ENCODE data around the gene KRTAP4-8. TPM values are rescaled to one million over a fixed set of nuclear protein-coding genes. Genes with fewer than 3 reads are reported as not detected.
"Not testable (repeated sequence)": the region's sequence is repeated elsewhere in the genome, so short reads cannot be mapped to it uniquely, and the experiment has no call there.

KRTAP4-8 gene
- total RNA-seq, 1 donor from 2014 or later = not detected

GRCh38 chr17:41065829-41066624 lies 31.9 kb downstream of the KRTAP4-8 start, which contains the start of gene KRTAP2-4:
KRTAP2-4 (minus strand) TSS chr17:41065879; CDS start chr17:41065845, 34 bp downstream.
- intact Hi-C loops (cut with micrococcal nuclease) = no loop called here

GRCh38 chr17:41065016-41065689 lies 32.8 kb downstream of the KRTAP4-8 start:
- intact Hi-C loops (cut with micrococcal nuclease) = not testable (repeated sequence)

DNA sequence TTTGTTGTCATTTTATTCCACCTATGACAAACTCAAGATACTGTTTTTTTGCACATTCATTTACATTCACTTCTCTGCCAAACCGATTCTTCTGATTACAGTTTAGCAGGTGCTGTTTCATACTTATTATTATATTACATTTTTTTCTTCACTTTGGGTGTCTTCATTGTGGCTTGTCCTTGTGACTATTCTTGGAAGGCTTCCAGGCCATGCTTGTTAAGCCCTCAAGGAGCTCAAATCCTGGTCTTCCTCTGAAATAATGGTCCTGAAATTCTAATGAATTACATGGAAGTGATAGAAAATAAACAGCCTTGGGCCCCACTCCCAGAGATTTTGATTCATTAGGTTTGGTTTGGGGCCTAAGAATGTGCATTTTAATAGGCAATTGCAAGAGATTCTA lies 33.6 kb downstream of the KRTAP4-8 start:
- intact Hi-C loops (cut with micrococcal nuclease) = no loop called here

GRCh38 chr17:41063449-41063848 lies 34.5 kb downstream of the KRTAP4-8 start:
- intact Hi-C loops (cut with micrococcal nuclease) = no loop called here

DNA sequence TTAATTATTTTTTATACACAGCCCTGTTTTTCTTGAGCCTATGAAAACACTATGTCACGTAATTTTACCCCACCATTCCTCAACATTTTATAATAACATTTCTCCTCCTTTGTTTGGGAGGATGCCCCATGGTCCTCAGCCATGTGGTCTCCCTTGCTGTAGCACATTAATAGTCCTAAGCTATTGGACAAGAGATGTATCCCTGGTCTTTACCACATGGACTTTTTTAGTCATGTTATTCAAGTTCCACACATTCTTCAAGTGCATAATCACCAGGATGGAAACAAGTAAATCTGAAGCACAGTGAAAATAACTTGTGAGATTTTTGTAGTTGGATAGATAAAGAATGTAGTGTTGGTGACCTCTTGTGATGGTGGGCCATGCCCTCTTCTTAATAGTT lies 36.0 kb downstream of the KRTAP4-8 start:
- intact Hi-C loops (cut with micrococcal nuclease) = no loop called here

GRCh38 chr17:41060052-41060604 lies 37.8 kb downstream of the KRTAP4-8 start, which contains the start of gene KRTAP2-3:
KRTAP2-3 (minus strand) TSS chr17:41060114; CDS start chr17:41060050, 64 bp downstream.
- intact Hi-C loops (cut with micrococcal nuclease) = no loop called here

DNA sequence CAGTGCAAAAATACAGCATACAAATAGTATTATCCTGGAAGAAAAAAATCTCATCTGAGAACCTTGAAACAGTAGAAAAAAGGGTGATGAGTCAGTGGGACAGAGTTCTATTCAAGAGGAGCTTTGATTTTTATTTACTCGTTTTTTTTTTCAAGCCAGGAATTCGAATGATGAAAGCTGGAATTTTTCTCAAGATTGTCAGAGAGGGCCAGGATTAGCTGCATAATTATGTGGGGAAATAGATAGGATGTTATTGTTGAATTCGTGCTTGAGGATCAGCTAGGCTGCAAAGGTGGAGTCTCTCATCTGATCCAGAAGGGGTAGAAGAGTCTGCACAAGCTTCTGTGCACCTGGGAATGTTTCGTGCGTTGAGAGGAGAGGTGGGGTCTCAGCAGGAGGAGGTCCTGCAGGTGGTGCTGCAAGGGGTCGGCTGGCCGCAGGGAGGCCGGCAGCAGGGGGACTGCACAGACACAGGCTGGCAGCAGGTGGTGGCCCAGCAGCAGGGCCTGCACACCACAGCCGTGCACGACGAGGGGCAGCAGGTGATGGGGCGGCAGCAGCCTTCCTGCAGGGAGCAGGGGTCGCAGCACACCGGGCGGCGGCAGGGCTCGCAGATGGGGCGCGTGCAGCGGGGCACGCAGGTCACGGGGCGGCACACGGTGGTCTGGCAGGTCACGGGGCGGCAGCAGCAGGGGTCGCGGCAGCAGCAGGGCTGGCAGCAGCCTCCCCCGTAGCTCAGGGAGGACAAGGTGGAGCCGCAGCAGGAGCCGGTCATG lies 38.5 kb downstream of the KRTAP4-8 start:
- intact Hi-C loops (cut with micrococcal nuclease) = not testable (repeated sequence)

DNA sequence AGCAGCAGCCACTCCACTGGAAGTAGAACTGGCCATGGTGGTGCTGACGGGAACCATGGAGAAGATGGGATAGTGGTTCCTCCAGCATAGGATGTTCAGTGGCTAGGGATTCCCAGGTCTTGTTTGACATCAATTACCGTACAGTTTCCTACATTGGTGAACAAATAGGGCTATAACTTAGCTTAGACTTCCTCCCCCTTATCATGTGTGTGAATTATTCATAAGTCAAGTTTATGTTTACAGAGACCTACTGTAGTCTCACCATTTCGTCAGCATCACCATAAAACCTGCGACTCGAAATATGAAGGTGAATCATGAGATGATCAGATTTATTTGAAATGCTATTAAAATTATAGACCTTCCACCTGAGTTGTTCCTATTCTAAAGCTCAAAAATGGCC lies 39.2 kb downstream of the KRTAP4-8 start:
- intact Hi-C loops (cut with micrococcal nuclease) = no loop called here

DNA sequence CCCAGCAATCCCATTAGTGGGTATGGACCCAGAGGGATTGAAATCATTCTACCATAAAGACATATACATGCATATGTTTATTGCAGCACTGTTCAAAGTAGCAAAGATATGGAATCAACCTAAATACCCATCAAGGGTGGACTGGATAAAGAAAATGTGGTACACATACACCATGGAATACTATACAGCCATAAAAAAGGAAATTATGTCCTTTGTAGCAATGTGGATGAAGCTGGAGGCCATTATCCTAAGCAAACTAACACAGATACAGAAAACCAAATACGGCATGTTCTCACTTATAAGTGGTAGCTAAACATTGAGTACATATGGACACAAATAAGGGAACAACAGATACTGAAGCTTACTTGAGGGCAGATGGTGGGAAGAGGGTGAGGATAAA lies 40.4 kb downstream of the KRTAP4-8 start:
- intact Hi-C loops (cut with micrococcal nuclease) = no loop called here

GRCh38 chr17:41055130-41055529 lies 42.8 kb downstream of the KRTAP4-8 start, which contains the start of gene KRTAP2-2:
KRTAP2-2 (minus strand) TSS chr17:41055230; CDS start chr17:41055211, 19 bp downstream.
- intact Hi-C loops (cut with micrococcal nuclease) = not testable (repeated sequence)

- intact Hi-C loops (cut with micrococcal nuclease) = not testable (repeated sequence)
Observed at GRCh38 chr17:41054556-41054955, 43.4 kb downstream of the KRTAP4-8 start.

DNA sequence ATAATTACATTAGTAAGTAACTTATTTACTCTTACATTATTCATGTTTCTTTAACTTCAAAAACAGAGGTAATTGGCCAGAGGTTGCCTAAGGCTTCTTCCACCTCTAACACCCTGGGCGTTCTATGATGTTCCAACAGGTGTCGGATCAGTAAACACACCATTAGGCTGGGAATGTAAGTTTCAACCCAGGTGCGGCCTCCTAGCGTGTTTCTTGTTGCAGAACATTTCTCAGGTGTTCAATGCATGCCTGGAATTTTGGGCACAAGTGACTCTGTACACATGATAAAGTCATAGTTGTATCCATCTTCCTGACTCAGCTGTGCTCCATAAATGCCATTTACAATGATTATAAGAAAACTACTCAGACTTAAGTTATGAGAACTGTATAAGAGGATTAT lies 43.9 kb downstream of the KRTAP4-8 start:
- intact Hi-C loops (cut with micrococcal nuclease) = no loop called here

- intact Hi-C loops (cut with micrococcal nuclease) = no loop called here
Observed at GRCh38 chr17:41052566-41052965, 45.4 kb downstream of the KRTAP4-8 start.

DNA sequence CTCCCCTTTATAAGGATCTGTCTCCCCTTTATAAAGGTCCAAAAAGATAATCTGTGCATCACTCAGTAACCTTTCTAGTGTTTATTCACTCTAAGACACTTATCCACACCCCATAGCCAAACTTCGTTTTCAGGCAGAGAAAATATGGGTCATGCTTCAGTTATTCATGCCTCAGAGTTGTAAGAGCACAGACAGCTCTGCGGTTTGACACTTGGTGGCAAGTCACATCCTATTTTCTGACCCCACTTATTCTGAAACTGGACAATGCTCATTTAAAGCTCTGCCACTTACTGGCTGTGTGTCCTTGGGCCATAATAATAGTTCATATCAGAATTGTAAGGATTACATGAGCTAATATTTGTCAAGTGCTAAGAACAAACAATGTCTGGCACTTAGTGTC lies 48.8 kb downstream of the KRTAP4-8 start:
- intact Hi-C loops (cut with micrococcal nuclease) = no loop called here

GRCh38 chr17:41048441-41048840 lies 49.5 kb downstream of the KRTAP4-8 start:
- intact Hi-C loops (cut with micrococcal nuclease) = no loop called here

Other genes starting within 250 kb of the KRTAP4-8 start
- gene KRT12, start 230.9 kb downstream of the KRTAP4-8 start, total RNA-seq = not detected in 2 replicates
- gene KRT20, start 212.9 kb downstream of the KRTAP4-8 start, total RNA-seq = not detected in 2 replicates
- gene KRT23, start 160.5 kb downstream of the KRTAP4-8 start, total RNA-seq = not detected in 2 replicates
- not detected in 2 replicates for gene KRT39, start 131.2 kb downstream of the KRTAP4-8 start, total RNA-seq
- not detected in 2 replicates for gene KRT40, start 113.8 kb downstream of the KRTAP4-8 start, total RNA-seq
- gene KRTAP3-3, start 104.0 kb downstream of the KRTAP4-8 start, total RNA-seq = not detected in 2 replicates
- not detected in 2 replicates for gene KRTAP3-2, start 98.2 kb downstream of the KRTAP4-8 start, total RNA-seq
- not detected in 2 replicates for gene KRTAP3-1, start 89.0 kb downstream of the KRTAP4-8 start, total RNA-seq
- gene KRTAP1-5, start 70.9 kb downstream of the KRTAP4-8 start, total RNA-seq = not detected in 2 replicates
- not detected in 2 replicates for gene KRTAP1-4, start 67.9 kb downstream of the KRTAP4-8 start, total RNA-seq
- not detected in 2 replicates for gene KRTAP1-3, start 63.3 kb downstream of the KRTAP4-8 start, total RNA-seq
- gene KRTAP1-1, start 56.7 kb downstream of the KRTAP4-8 start, total RNA-seq = not detected in 2 replicates
- gene KRTAP2-1, start 50.8 kb downstream of the KRTAP4-8 start, total RNA-seq = not detected in 2 replicates
- gene KRTAP2-2, start 42.9 kb downstream of the KRTAP4-8 start, total RNA-seq = not detected in 2 replicates
- not detected in 2 replicates for gene KRTAP2-3, start 38.0 kb downstream of the KRTAP4-8 start, total RNA-seq
- not detected in 2 replicates for gene KRTAP2-4, start 32.3 kb downstream of the KRTAP4-8 start, total RNA-seq
- gene KRTAP4-7, start 14.0 kb downstream of the KRTAP4-8 start, total RNA-seq = not detected in 2 replicates
- not detected in 2 replicates for gene KRTAP4-16, start 4.1 kb upstream of the KRTAP4-8 start, total RNA-seq
- not detected in 2 replicates for gene KRTAP4-9, start 7.2 kb upstream of the KRTAP4-8 start, total RNA-seq
- not detected in 2 replicates for gene KRTAP4-11, start 20.2 kb upstream of the KRTAP4-8 start, total RNA-seq
- gene KRTAP4-12, start 26.0 kb upstream of the KRTAP4-8 start, total RNA-seq = not detected in 2 replicates
- not detected in 2 replicates for gene KRTAP4-6, start 42.4 kb upstream of the KRTAP4-8 start, total RNA-seq
- gene KRTAP4-5, start 51.7 kb upstream of the KRTAP4-8 start, total RNA-seq = not detected in 2 replicates
- not detected in 2 replicates for gene KRTAP4-4, start 62.6 kb upstream of the KRTAP4-8 start, total RNA-seq
- not detected in 2 replicates for gene KRTAP4-3, start 70.1 kb upstream of the KRTAP4-8 start, total RNA-seq
- gene KRTAP4-2, start 80.1 kb upstream of the KRTAP4-8 start, total RNA-seq = not detected in 2 replicates
- not detected in 2 replicates for gene KRTAP4-1, start 86.8 kb upstream of the KRTAP4-8 start, total RNA-seq
- gene KRTAP9-1, start 91.7 kb upstream of the KRTAP4-8 start, total RNA-seq = not detected in 2 replicates
- not detected in 2 replicates for gene KRTAP9-2, start 128.5 kb upstream of the KRTAP4-8 start, total RNA-seq
- gene KRTAP9-3, start 134.3 kb upstream of the KRTAP4-8 start, total RNA-seq = not detected in 2 replicates
- not detected in 2 replicates for gene KRTAP9-8, start 139.9 kb upstream of the KRTAP4-8 start, total RNA-seq
- not detected in 2 replicates for gene KRTAP9-4, start 151.5 kb upstream of the KRTAP4-8 start, total RNA-seq
- not detected in 2 replicates for gene KRTAP9-9, start 157.2 kb upstream of the KRTAP4-8 start, total RNA-seq
- not detected in 2 replicates for gene KRTAP9-6, start 167.2 kb upstream of the KRTAP4-8 start, total RNA-seq
- gene KRTAP9-7, start 177.6 kb upstream of the KRTAP4-8 start, total RNA-seq = not detected in 2 replicates
- gene KRTAP29-1, start 204.7 kb upstream of the KRTAP4-8 start, total RNA-seq = not detected in 2 replicates
- gene KRTAP16-1, start 211.2 kb upstream of the KRTAP4-8 start, total RNA-seq = not detected in 2 replicates
- gene KRTAP17-1, start 217.6 kb upstream of the KRTAP4-8 start, total RNA-seq = not detected in 2 replicates